Glomerular visceral epithelial cell (primary cell): ENCODE results near the gene GPC1.

ENCODE experiments used
- DNase-seq: peaks from one replicate; pipeline ENCODE4 v3.0.0-alpha.2; 2016; ENCODE audit errors: extremely low spot score

Gene GPC1

DNA sequence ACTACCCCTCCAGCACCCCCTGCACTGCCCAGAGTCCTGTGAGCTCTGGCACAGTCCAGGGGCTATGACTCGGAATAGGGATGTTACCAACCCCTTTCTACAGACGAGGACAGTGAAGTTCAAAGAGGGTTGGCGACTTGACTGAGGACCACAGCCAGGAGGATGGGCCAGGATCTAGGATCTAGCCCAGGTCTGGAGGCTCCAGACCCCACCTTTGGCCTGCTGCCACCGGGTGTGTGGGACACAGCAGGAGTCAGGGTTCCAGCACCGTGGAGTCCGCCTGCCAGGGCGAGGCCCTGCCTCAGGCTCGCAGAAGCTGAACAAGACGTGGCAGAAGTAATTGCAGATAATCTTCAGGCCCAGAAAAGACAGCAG, 37.9 kb upstream of the GPC1 start:
- no peak for DNase-seq

DNA sequence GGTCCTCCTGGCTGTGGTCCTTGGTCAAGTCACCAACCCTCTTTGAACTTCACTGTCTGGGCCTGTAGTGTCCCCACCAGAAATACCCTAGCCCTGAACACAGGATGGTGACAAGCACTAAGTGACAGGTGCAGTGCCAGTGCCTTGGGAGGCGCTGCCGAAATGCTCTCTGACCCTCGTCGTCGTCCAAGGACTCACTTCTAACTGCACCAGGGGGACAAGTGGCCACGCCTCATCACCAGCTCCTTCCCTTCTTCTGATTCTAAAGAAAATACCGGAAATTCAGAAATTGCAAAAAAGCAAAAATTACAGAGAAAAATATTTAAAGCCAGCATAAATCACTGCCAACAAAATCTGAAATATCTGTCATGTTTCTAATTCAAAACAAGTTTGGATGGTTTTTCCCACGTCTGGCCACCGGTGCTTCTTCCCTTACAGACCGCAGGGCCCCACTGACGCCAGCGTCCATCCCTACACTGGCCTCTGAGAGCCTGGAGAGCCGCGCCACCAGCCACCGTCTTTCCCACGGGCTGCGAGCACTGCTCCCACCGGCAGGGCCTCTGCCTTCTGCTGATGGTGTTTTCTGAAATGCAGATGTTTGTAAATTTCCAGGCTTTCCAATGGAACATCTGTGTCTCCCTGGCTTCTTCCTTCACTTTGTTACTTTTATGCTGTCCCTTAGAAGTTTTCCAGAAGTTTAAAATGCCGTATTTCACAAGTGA, 37.4 kb upstream of the GPC1 start:
- DNase-seq = no peak

DNA sequence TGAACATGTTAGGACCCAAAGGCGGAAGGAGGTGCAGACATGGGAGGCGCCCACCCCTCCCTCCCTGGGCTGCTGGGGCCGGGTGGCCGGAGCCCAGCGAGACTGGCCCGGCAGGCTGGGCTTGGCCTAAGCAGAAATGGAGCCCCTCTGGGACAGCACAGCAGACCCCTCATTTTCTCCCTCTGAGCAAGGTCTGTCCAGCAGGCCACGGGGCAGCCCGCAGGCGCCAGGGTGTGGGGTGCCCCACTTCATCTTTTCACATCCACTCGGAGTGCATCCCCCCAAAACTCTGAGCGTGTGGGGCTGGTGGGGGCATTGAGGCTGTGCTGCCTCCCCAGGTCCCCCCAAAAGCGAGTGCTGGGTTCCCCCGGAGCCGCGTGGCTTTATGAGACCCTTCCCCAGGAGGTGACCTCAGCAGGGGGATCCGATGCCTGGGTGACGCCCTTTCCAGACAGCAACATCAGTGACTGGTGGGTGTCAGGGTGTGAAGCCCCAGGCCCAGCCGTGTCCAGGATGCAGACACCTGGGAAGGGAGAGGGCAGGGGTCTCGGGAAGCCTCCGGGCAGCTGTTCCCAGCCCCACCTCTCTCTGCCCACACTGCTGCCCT, 36.7 kb upstream of the GPC1 start:
- no peak for DNase-seq

DNA sequence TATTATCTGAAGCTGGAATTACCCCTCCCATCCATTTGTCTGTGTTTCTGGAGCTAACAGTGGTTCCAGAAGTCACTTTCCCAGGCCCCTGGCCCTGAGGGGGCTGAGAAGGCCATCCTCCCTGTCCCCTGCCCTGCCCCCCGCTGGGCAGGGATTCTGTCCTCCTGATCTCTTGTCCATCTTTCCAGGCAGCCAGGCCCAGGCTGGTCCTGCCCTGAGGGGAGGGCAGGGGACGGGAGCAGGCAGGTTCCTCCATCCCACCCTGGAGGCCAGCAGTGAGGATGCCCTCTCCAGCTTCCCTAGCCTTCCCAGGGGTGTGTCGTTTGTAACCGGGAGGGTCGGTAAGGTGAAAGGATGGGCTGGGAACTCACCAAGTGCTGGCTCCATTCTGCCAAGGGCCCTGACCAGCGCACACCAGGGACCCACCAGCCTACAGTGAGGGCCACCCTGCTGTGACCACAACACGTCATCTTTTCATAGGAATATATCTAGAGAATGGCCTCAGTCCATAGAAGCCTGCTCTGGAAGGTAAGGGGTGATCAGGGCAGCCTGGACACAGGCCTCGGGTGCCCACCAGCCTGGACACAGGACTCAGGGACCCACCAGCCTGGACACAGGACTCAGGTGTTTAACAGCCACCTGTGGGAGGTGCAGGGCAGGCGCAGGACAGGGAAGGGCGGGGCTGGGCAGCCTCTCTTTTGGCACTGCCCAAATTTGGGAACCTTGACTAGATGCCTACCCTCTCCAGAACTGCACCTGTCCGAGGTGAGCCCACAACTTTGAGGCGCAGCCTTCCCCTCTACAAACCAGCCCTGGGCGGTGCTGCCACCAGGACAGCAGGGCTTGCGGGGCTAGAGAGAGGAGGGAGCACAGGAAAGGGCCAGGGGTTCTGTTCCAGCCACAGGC, 35.8 kb upstream of the GPC1 start:
- DNase-seq = no peak

DNA sequence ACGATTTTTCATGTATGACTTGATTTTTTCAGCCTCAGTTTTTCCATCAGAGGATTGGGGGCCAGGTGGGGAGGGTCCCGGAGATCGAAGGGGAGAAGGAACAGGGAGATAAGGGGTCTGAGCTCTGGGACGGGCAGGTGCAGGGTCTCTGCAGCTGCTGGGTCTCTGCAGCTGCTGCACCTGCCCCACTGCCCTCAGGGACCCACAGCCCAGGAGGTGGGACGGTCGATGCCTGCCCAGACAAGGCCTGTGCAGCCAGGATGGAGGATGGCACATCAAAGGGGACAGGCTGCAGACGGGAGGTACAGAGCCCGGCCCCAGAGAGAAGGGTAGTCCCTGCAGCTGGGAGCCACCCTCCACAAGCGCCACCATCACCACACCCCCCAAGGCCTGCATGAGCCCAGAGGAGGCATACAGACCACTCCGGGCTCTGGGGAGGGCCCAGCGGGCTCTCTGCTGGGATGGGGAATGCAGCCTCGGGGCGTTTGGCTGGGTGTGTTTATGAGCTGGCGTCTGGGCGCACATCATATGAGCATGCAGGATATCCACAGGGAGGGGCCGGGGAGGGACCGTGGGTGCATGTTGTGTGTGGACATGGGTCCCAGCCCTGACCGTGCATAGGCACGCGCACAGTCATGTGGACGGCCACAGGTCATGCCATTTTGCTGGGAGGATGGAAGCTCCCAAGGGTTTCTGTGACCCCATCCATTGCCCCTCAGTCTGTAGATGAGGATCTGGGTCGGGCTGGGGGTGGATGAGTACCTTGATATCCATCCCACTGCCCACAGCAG, 34.9 kb upstream of the GPC1 start:
- no peak for DNase-seq

DNA sequence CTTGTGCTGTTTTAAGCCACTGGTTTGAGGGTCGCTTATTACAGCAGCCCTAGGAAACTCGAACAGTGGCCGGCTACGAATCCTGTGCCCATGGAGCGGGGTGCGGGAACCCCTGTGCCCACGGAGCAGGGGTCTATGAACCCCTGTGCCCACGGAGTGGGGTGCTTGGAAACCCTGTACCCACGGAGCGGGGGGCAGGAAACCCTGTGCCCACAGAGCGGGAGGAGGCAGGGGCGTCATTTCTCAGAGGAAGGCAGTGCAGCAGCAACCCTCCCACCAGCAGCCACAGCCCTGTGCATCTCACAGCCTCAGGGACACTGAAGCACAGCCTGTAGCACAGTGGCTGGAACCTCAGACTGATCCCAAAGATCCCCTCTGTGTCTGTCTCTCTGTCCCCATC, 34.2 kb upstream of the GPC1 start:
- DNase-seq = no peak

DNA sequence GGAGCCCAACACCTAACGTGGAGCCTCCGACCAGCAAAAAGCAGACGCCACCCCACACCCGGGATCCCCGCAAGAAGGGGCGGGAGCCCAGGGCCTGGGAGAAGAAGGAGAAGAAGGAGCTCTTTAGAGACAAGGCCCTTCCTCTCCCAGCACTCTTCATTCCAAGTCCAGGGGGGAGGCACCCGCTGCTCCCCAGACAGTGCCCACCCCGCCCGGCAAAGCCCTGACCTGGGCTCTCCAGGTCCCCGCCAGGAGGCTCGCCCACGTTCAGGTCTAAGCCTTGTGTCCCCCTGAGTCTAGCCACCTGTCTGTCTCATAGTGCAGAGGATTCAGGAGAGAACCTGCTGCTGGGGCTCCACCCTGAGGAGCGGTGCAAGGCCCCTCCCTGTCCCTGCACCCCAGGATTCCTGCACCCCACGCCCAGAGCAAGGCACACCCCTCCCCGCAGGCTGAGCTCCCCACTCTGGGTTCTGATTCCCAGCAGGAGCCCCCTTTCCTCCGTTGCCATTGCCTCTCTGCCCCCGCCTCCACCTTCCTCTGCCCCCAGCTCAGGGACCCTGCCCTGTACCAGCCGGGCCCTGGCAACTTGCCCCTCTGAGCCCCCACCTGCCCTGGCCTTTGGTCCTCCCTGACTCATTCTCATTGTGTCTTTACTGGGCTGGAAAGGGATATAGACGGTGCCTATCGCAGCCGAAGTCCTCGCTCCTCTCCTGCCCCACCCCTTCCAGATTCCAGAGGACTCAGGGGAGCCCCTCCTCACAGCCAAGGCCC, 33.5 kb upstream of the GPC1 start:
- DNase-seq = no peak

DNA sequence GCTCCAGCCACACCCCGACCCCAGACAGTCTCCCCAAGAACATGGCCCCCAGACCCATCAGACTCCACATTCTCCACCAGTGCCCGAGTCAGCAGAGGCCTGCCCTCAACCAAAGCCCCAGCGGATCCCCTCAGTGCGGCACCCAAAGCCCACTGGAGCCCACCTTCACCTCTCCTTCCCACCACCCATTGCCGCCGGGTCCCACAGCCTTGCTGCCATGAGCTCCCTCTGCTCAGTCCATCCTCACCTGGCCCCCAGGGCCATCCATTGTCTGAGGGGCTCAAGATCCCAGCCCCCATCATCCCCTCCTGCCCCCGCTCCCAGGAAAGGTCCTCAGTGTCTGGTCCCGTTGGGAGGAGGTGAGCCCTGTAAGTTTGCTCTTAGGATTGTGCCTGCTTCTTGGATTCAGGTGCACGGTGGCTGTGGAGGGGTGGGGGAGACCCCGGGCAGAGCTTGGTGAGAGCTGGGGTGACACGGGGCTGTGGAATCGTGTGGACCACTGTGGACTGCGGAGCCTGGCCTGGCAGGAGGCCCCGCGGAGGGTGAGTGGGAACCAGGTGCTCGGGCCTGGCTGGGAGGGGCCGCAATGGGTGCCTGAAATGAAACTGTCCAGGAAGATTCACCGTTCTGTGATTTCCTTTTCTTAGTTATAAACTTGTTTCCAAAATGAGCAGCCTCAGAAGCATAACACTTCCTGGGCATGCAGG, 32.7 kb upstream of the GPC1 start:
- no peak for DNase-seq

DNA sequence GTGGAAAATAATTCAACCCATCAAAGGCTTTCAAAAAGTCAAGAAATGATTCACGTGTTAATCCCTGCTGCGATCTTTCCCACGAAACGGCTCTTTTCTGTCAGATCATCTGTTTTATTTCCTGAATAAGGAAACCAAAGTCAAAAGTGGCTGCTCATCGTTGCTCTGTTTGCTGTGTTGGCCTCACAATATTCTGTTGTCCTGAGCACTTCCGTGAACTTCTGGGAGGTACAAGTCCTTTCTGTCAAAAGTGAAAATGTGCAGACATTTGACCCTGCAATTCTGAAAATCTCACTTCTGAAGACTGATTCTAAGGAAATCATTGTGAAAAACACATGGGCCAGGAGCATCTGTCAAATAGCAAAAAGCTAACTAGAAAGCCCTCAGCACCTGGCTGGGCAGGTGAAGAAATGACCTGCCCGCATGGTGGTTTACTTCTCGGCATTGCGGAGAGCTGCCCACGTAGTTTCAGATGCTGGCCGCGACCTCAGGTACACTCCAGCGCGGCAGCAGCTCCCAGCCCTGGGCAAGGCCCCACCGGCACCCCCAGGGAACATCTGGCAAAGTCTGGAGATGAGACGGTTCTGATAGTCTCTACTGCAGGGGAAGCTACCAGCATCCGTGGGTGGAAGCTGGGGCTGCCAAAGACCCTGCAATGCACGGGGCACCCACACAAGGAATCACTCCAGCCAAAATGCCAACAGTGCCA, 31.9 kb upstream of the GPC1 start:
- no peak for DNase-seq

DNA sequence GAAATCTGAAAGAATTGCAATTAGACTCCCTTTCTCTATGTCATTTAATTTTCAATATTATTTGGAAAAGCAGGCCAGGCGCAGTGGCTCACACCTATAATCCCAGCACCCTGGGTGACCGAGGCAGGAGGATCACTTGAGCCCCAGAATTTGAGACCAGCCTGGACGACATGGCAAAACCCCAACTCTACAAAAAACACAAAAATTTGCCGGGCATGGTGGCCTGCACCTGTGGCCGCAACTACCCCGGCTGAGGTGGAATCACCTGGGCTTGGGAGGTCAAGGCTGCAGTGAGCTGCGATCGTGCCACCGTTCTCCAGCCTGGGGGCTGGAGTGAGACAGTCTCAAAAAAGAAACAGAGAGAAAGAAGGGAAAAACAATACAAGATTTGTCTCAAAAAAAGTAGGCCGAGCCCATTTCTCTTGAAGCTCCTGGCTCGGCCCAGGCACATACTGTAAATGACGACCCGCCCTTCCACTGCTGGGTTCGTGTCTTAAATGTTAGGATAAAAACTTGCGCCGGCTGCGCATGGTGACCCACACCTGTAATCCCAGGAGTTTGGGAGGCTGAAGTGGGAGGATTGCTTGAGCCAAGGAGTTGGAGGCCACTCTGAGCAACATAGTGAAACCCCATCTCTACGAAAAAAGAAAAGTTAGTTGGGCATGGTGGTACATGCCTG, 31.1 kb upstream of the GPC1 start:
- DNase-seq = no peak

DNA sequence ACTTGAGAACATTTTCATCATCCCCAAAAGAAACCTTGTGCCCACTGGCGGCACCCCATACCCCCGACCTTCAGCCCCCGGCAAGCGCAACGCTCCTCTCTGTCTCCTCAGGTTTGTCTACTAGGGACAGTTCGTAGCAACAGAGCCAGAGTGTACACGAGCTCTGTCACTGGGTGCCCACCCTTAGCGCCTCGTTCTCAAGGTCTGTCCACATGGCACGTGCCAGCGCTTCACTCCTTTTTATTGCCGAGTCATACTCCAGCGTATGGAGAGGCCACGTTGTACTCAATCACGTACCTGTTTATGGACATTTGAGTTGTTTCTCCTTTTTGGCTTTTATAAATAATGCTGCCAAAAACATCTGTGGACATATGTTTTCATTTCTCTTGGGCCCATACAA, 30.3 kb upstream of the GPC1 start:
- DNase-seq = no peak

DNA sequence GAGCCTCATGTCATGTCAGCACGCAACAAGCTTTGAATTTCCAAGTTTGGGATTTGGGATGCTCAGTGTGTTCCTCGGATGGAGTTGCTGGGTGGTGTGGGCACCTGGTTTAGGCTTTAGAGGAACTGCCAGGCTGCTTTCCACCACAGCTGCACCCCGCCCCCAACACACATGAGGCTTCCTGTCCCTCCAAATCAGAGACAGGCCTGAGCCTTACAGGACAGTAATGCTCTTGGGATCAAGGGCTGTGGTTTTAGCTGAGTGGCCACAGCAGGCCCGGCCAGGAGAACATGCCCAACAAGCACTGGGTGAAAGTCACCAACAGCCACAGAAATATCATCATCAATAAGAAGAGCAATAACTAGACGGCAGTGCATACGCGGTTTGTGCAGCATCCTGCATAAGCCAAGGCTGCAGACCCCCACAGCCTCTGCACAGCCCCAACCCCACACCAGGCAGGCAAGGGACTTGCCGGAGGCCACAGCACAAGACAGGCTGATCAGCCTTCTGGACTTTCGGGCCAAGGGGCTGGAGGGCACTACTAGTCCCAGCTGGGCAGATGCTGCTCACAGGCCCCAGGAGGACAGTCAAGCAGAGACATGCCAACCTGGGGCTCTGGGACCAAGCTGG, 29.7 kb upstream of the GPC1 start:
- no peak for DNase-seq

DNA sequence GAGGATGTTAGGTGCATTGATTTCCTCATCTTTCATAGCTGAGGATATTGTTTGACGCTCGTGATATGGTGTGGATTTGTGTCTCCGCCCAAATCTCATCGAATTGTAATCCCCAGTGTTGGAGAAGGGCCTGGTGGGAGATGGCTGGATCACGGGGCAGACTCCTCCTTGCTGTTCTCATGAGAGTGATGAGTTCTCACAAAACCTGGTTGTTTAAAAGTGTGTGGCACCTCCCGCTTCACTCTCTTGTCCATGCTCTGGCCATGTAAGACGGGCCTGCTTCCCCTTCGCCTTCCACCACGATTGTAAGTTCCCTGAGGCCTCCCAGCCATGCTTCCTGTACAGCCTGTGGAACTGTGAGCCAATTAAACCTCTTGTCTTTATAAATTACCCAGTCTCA, 28.4 kb upstream of the GPC1 start:
- no peak for DNase-seq

DNA sequence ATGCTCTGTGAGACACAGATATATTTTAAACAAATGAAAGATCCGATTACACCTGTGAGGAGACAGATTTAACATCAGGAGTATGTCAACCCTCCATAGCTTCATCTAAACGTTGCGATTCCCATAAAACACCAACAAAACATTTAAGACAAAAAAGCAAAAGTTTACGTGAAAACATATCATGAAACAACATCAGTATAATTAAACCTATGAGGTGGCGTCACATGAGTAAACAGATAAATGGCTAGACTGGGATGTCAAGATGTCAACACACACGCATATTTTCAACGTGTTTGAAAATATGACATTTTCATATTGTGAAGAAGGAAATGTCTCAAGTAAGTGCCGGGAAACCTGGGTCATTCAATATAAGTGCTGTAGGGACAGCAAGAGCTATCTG, 25.5 kb upstream of the GPC1 start:
- DNase-seq = no peak

DNA sequence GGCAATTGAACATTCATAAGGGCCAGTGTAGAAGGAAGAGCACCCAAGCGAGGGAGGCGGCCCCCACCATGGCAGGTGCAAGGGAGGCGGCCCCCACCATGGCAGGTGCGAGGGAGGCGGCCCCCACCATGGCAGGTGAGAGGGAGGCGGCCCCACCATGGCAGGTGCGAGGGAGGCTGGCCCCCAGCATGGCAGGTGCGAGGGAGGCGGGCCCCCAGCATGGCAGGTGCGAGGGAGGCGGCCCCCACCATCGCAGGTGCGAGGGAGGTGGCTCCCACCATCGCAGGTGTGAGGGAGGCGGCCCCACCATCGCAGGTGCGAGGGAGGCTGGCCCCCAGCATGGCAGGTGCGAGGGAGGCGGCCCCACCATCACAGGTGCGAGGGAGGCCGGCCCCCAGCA, 24.7 kb upstream of the GPC1 start:
- DNase-seq = no peak

DNA sequence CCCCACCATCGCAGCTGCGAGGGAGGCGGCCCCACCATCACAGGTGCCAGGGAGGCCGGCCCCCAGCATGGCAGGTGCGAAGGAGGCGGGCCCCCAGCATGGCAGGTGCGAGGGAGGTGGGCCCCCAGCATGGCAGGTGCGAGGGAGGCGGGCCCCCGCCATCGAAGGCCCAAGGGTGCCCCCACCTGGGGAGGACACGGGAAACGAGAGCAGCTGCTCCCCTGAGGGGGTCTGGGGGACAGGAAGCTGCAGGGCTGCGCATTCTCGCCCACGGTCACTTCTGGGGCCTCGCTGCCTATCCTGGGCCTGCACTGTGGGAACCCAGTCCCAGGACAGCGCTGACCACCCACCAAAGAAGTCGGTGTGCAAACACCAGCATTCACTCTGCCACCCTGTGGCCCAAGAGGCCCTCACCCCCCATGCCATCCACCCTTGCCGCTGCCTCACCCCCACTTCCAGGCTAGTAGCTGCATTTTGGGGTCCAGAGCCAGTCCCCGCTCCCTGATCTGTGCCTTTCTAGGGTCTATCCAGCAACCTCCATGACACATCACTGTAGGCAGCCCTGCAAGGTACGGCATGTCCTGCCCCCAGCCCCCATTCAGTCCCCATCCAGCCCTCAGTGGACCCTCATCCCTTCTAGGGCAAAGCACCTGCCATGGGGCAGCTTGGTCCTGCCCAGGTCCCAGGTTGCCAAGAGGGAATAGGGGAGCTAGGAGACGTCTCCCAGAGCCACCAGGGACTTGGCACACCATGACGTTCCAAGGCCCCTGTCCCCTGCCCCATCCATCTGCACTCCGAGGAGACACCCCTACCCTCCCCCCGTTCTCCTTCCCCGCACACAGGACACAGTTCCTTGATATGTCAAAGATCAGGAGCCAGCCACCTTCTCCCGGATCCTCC, 24.0 kb upstream of the GPC1 start:
- no peak for DNase-seq

DNA sequence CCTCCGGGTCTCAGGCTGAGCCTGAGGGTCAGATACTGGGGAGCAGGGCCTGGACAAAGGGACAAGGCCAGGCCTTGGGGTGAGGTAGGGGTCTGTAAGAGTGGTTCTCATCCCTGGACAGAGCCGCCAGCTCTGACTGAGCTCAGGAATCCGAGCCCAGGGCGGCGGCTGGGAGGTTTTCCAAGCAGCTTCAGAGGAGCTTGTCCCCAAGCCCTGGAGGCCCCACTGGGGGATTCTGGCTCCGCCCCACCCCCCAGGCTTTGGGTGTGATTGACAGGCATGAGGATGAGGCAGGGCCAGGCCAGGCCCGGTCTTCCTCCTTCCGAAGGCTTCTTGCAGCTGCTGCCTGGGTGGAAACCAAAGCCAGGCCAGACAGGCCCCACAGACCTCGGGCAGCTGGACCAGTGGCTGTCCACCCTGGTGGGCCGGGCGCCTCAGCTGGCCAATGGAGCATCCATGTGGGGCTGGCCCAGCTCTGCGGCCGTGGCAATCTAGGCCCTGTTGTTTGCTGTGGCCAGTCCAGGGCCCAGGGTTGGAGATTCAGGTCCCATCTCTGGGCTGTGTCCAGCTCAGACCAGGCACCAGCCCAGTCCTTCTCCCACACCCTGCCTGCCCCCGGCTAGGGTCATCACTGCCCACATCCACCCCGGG, 23.1 kb upstream of the GPC1 start:
- no peak for DNase-seq
